Upper lobe of left lung (tissue), 4 donors: ENCODE data around the gene CAPS.

ENCODE experiments used
- POLR2A ChIP-seq, 4 donors: fragments of 450-650 bp; IDR thresholded peaks; one replicate each; pipeline ENCODE4 v1.5.1; 2016 to 2017; ENCODE audit warnings: antibody characterized with exemption in 4 of 4, mild to moderate bottlenecking in 2 of 4
- POLR2AphosphoS5 ChIP-seq, 2 donors: sonication (generic); formaldehyde crosslinking; IDR thresholded peaks; one replicate each; pipeline ENCODE4 v1.5.1; 2017; ENCODE audit warnings: antibody characterized with exemption in 2 of 2
- TF ChIP-seq, protein P1 (sequence below), 6 experiments: fragments of 450-650 bp in 4 of 6; fragments of 200-600 bp in 2 of 6; sonication (generic) in 2 of 6; IDR thresholded peaks; one replicate each; pipeline ENCODE4 v1.5.1; 2016 to 2019; ENCODE audit warnings: antibody characterized with exemption in 6 of 6

DNA sequence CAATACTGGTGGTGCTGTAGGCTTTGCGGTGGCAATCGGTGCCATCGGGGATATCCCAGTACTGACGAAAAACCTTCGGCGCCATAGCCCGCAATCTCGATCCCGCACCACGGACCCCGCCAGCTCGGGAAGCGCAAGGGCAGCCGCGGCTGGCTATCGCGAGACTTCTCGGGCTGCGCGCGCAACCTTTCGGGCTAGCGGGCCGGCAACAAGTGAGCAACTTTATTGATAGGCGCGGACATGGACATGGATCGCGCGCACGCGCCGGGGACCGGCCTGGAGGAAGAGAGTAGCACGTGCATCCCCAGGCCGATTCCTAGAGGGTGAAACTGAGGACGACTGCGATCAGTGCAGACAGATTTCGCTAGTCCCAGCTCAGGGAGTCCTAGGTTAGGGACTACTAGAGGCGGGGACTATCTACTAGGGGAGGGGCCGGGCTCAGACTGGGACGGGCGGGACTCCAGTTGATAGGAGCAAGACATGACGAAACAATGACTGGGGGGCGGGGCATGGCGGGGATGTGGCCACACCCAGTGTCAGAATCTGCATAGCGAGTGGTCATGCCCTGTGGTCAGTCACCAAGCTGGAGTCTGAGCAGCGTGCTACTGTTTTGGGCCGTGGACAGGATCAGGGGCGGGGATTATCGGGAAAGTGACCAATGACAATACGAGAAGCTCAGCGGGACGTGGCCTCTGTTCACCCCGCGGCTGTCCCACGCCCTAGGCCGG lies 10.3 kb upstream of the CAPS start, which contains the start of gene NDUFA11:
- TF ChIP-seq, protein P1, sequence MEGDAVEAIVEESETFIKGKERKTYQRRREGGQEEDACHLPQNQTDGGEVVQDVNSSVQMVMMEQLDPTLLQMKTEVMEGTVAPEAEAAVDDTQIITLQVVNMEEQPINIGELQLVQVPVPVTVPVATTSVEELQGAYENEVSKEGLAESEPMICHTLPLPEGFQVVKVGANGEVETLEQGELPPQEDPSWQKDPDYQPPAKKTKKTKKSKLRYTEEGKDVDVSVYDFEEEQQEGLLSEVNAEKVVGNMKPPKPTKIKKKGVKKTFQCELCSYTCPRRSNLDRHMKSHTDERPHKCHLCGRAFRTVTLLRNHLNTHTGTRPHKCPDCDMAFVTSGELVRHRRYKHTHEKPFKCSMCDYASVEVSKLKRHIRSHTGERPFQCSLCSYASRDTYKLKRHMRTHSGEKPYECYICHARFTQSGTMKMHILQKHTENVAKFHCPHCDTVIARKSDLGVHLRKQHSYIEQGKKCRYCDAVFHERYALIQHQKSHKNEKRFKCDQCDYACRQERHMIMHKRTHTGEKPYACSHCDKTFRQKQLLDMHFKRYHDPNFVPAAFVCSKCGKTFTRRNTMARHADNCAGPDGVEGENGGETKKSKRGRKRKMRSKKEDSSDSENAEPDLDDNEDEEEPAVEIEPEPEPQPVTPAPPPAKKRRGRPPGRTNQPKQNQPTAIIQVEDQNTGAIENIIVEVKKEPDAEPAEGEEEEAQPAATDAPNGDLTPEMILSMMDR (IDR thresholded peaks at IDR 0.05): peak in 4 of 6 experiments; percentile 15 to 43 (median 40)
- TF ChIP-seq POLR2AphosphoS5 (IDR thresholded peaks at IDR 0.05) (peak; percentile 86 to 87), POLR2A (IDR thresholded peaks at IDR 0.05) (peak in 3 of 4 donors; percentile 32 to 81 (median 38))
